GM10266 (cell line): ENCODE measurements around the gene PPP3CA.

Experiments
- DNase-seq: peaks from one replicate; pipeline ENCODE4 v3.0.0; 2012; ENCODE audit errors: extremely low spot score
- CTCF ChIP-seq: IDR thresholded peaks from 2 replicates; pipeline ENCODE4 v1.5.1; 2012; ENCODE audit warnings: mild to moderate bottlenecking, low read depth; ENCODE audit not compliant: control insufficient read depth, insufficient read depth; ENCODE audit errors: missing control alignments

The PPP3CA gene

DNA sequence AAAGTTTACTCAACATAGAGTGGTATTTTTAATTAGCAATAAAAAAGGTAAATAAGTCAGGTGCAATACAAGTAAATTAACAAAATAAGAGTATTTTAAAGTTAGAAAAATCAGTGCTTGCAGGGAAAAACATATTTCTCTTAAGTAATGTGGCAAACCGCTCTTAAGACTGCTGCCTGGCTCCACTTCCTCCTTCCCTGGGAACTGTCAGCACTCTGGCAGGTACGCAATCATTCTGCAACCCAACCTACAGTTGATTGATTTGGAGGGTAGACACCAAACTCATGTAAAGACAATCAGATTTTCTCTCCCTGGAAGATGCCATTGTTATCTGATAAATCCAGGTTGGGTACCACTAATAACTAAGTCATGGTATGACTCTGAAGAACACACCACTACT is 63.9 kb downstream of the PPP3CA start:
- DNase-seq = no peak
- no peak for TF ChIP-seq CTCF

DNA sequence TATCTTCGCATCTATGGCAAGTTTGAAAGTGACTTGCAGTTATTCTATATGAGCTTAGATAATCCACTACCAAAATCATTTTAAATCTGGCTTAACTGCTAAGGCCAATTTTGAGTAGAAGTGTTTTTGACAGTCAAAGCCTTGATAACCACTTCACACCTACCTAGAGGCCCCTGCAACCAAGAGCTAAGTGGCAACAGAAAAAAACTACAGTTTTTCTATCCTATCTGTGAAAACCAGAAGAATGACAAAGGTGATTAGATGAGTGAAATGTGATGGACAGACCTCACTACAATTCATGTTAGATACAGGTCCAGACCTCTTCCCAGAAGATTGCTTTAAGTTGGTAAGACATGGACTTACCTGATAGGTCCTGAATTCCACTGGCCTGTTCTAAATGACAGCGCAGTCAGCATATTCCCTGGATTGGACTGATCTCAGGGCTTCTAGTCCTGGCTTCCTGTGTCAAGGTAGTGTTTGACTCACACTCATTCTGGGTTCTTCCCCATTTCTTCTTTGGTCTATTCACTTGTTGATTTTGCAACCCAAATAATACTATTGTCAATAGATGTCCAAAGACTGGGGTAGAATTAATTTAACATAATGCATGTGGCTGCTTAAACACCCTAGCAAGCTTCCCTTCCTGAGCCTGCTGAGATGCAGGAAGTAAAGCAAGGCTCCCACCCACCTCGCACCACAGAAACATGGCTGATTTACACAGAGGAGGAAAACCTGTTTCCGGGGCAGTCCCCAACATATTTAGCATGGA is 65.1 kb downstream of the PPP3CA start:
- no peak for TF ChIP-seq CTCF
- no peak for DNase-seq

GRCh38 chr4:101280866-101281600 is 66.3 kb downstream of the PPP3CA start:
- DNase-seq = no peak
- no peak for TF ChIP-seq CTCF

DNA sequence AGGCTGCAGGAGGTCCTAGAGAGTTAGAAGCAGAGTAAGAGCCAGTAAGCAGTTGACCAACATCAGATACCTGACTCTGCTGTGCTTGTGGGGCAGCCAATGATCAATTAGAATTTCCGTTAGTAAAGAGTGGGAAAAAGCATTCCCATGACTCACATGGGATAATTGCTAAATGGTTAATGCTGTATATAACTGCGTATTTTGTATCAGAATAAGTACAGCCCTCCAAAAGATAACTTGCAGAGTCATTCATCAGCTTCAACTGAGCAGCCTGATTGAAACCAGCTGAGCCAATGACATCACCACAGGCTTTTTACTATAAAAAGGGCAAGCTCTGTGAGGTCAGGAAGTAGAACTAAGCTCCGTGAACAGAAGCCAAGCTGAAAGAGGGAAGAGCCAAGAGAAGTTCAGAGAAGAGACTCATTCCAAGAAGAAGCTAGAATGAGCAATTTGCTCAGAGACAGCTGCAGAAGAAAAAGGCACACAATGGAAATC is 67.9 kb downstream of the PPP3CA start:
- DNase-seq = no peak
- TF ChIP-seq CTCF = no peak

DNA sequence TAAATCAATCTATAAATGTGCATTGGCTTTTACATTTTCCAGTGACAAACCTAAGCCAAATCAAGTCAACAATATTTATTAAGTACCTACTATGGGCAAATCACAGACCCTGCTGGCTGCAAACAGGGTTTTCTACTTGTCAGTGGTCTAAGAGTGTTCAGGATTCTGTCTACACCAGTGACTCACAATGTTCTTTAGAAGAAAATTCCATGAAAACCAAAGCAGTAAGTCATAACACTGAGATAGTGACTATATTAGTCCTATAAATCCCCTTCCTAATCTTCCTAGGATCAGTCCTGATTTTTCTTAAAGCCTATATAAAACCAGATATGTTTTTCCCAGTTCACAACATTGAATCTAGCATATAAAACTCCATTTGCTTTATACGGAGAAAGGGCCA is 69.7 kb downstream of the PPP3CA start:
- no peak for TF ChIP-seq CTCF
- no peak for DNase-seq

GRCh38 chr4:101276661-101277060 is 70.7 kb downstream of the PPP3CA start:
- no peak for DNase-seq
- TF ChIP-seq CTCF = no peak

DNA sequence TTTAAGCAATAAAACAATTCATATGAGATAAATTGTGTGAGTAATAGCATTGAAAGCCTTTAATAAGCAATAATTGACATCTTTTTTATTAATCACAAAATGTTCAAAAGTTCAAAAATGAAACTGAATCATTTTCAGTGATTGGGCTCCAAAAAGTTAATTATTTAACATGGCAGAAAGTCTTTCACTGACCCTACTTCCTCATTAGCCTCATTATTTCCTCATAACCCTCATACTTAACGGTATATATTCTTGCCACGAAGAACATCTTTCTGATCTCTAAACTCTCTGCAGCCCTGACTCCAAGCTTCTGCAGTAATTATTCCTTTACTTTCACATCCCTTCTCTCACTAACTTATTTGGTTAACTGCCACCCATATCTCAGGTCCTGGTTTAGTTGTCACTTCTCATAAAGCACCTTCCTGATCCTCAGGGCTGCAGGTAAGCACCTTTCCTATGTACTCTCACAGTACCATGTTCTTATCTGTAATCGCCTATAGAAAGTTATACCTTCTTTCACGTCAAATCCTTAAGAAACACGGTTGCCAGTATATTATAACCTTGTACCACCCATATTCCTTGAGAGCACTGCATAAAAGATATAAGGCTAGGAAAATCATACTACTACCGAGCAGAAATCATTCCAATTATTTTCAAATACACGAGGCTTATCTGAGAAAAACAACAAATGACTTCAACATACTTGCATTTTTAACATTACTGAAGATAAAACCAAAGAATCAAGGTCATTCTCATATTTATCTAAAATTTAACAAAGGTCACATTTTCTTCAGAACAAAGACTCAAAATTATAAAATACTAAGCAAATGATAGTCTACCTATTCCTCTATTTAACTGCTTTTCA is 72.2 kb downstream of the PPP3CA start:
- no peak for DNase-seq

More for the DNA sequence above, 72.2 kb downstream of the PPP3CA start:
- no peak for TF ChIP-seq CTCF
